Endothelial cell of umbilical vein (primary cell): ENCODE results near the gene PITPNB. TPM values are rescaled to one million over a fixed set of nuclear protein-coding genes. Genes with fewer than 3 reads are reported as not detected.

Experiments
- BruUV-seq: library from RNA; stranded (reverse); fragments of 400-500 nt; replicated peaks from 2 replicates; lab custom pipeline; 2021; lab: Mats Ljungman, UMichigan
- CTCF ChIA-PET: fragments of 300-600, 350-600 bp; sonication (Branson Sonifier 250); formaldehyde crosslinking; loops from one replicate; lab custom pipeline; 2021; ENCODE audit warnings: antibody characterized with exemption, inconsistent platforms; lab: Charles Lee
- POLR2A ChIA-PET: fragments of 300-600, 350-600 bp; sonication (Branson Sonifier 250); formaldehyde crosslinking; loops from one replicate; lab custom pipeline; 2021; ENCODE audit warnings: antibody characterized with exemption, inconsistent platforms; lab: Charles Lee
- DNase-seq: peaks from one replicate; pipeline ENCODE4 v3.0.0-alpha.2; 2011; ENCODE audit warnings: low read depth, low spot score
- FAIRE-seq: peaks from 2 replicates; lab custom pipeline; 2011; peaks lifted over from hg19 to GRCh38; lab: Jason Lieb, UNC
- H2AFZ ChIP-seq: 2 replicates; pipeline ENCODE4 v1.6.0; 2012; ENCODE audit warnings: low read depth, low read length, control low read depth, inconsistent platforms
- H3K27ac ChIP-seq: 2 replicates; pipeline ENCODE4 v1.5.1; 2011; ENCODE audit warnings: low read depth, mild to moderate bottlenecking, control low read depth, low read length, moderate library complexity; ENCODE audit not compliant: insufficient read depth
- H3K27me3 ChIP-seq, 2 experiments: 2 replicates each; pipeline versions ENCODE4 v1.6.0 to v1.6.1; 2011; ENCODE audit warnings: low read length in 2 of 2, mixed read lengths in 1 of 2; ENCODE audit not compliant: control insufficient read depth in 2 of 2, insufficient read depth in 2 of 2
- H3K36me3 ChIP-seq, 2 experiments: 2 replicates in 1 of 2; 3 replicates in 1 of 2; pipeline ENCODE4 v1.5.1; 2011; ENCODE audit warnings: low read length in 2 of 2, mild to moderate bottlenecking in 1 of 2, moderate library complexity in 1 of 2; ENCODE audit not compliant: control insufficient read depth in 2 of 2, insufficient read depth in 2 of 2; ENCODE audit errors: extremely low read depth in 1 of 2
- H3K4me1 ChIP-seq: 3 replicates; pipeline ENCODE4 v1.5.1; 2011; ENCODE audit warnings: mild to moderate bottlenecking, low read length; ENCODE audit not compliant: control insufficient read depth, insufficient read depth; ENCODE audit errors: extremely low read depth
- H3K4me2 ChIP-seq: 2 replicates; pipeline ENCODE4 v1.6.1; 2011; ENCODE audit warnings: low read length, control low read depth, mixed read lengths; ENCODE audit not compliant: insufficient read depth
- H3K4me3 ChIP-seq, 3 experiments: fragments of 200-600 bp in 1 of 3; sonication (generic), shearing (Covaris generic) in 1 of 3; replicated peaks in 1 of 3; 2 replicates each; pipeline ENCODE4 v1.5.1; 2011 to 2016; ENCODE audit warnings: control low read depth in 3 of 3, low read length in 3 of 3, mild to moderate bottlenecking in 2 of 3, inconsistent platforms in 1 of 3, low read depth in 1 of 3, moderate library complexity in 1 of 3; ENCODE audit not compliant: insufficient read depth in 1 of 3
- H3K79me2 ChIP-seq: 2 replicates; pipeline ENCODE4 v1.6.0; 2012; ENCODE audit warnings: low read length, inconsistent platforms; ENCODE audit not compliant: control insufficient read depth, insufficient read depth
- H3K9ac ChIP-seq: replicated peaks from 2 replicates; pipeline ENCODE3; 2011; ENCODE audit warnings: low read length, control low read depth; ENCODE audit not compliant: insufficient read depth; ENCODE audit errors: extremely low read depth
- H3K9me1 ChIP-seq: replicated peaks from 3 replicates; pipeline ENCODE4 v1.6.0; 2011; ENCODE audit warnings: mild to moderate bottlenecking, low read length; ENCODE audit not compliant: control insufficient read depth, insufficient read depth; ENCODE audit errors: extremely low read depth
- H3K9me3 ChIP-seq: replicated peaks from 2 replicates; pipeline ENCODE4 v1.5.1; 2012; ENCODE audit warnings: low read length, inconsistent platforms; ENCODE audit not compliant: control insufficient read depth, insufficient read depth
- H4K20me1 ChIP-seq: replicated peaks from 2 replicates; pipeline ENCODE3; 2011; ENCODE audit warnings: mild to moderate bottlenecking, low read length; ENCODE audit not compliant: control insufficient read depth, insufficient read depth; ENCODE audit errors: extremely low read depth
- CTCF ChIP-seq, 2 donors: IDR thresholded peaks; 1 replicate in 1 of 2; 2 replicates in 1 of 2; pipeline ENCODE4 v1.5.1; 2011; ENCODE audit warnings: low read length in 2 of 2, mild to moderate bottlenecking in 2 of 2, moderate library complexity in 2 of 2, control low read depth in 1 of 2, inconsistent platforms in 1 of 2, low read depth in 1 of 2; ENCODE audit not compliant: insufficient read depth in 1 of 2; ENCODE audit errors: extremely low read depth in 1 of 2
- EZH2 ChIP-seq: IDR thresholded peaks from 2 replicates; pipeline ENCODE4 v1.6.1; 2012; ENCODE audit warnings: borderline replicate concordance, low read depth, mild to moderate bottlenecking, moderate library complexity, low read length, inconsistent platforms; ENCODE audit not compliant: severe bottlenecking
- FOS ChIP-seq: IDR thresholded peaks from 2 replicates; pipeline ENCODE4 v1.6.1; 2011; ENCODE audit warnings: mild to moderate bottlenecking, low read length, moderate library complexity, borderline replicate concordance; ENCODE audit not compliant: insufficient read depth
- GATA2 ChIP-seq: IDR thresholded peaks from 2 replicates; pipeline ENCODE4 v1.7.0; 2011; ENCODE audit warnings: low read depth, mild to moderate bottlenecking, moderate library complexity, mixed read lengths, low read length; ENCODE audit not compliant: insufficient read length, insufficient read depth
- JUN ChIP-seq: IDR thresholded peaks from 2 replicates; pipeline ENCODE4 v1.6.1; 2011; ENCODE audit warnings: borderline replicate concordance, low read depth; ENCODE audit not compliant: insufficient read length, insufficient read depth
- MAX ChIP-seq: IDR thresholded peaks from 2 replicates; pipeline ENCODE4 v1.6.1; 2011; ENCODE audit not compliant: insufficient read depth, insufficient read length
- MYC ChIP-seq: IDR thresholded peaks from one replicate; pipeline ENCODE4 v1.6.1; 2011; ENCODE audit warnings: mild to moderate bottlenecking, low read depth, low read length
- POLR2A ChIP-seq: IDR thresholded peaks from 2 replicates; pipeline ENCODE4 v1.6.1; 2012; ENCODE audit warnings: low read depth, mild to moderate bottlenecking, control low read depth, low read length
- POLR2AphosphoS5 ChIP-seq: IDR thresholded peaks from 2 replicates; pipeline ENCODE4 v1.6.1; 2012; ENCODE audit warnings: low read depth, mild to moderate bottlenecking, control low read depth, low read length, moderate library complexity; ENCODE audit not compliant: insufficient read depth
- dilution Hi-C: fragments of 300-500 bp; cut with MboI; formaldehyde crosslinking; loops from one replicate; pipeline ENCODE4 v1.15.0; 2019; ENCODE audit warnings: low sequenced_read_pairs; ENCODE audit not compliant: extremely low pct_ligation_motif_present
- intact Hi-C: fragments of 100-400 bp; cut with micrococcal nuclease; formaldehyde crosslinking; loops from one replicate; pipeline ENCODE4 v1.10.0; 2022
- polyA plus RNA-seq, 4 experiments: library from polyadenylated mRNA; depleted of rRNA in 3 of 4; stranded (reverse) in 3 of 4; unstranded in 1 of 4; fragments of >200 nt; gene quantifications; 2 replicates each; pipeline versions ENCODE4 v1.2.1 to v1.2.3, GENCODE V29; 2011 to 2012; ENCODE audit warnings: missing spikeins in 1 of 4
- total RNA-seq: library from RNA; stranded (reverse); gene quantifications from 2 replicates; pipeline ENCODE4 v1.2.3, GENCODE V29; 2021

The PITPNB gene
- total and polyA plus RNA-seq, 2 donors (not counting 3 experiments of a cell fraction or from before 2014, with no cell fraction given), result 29.7 to 108 TPM

- peaks cover 6% of the 10 kb centered on the region for H3K4me1 ChIP-seq
- no peak overlapping the region for H2AFZ ChIP-seq
- H3K79me2 ChIP-seq, result peaks cover 66% of the 10 kb centered on the region
- no TSS peak for BruUV-seq
- H3K36me3 ChIP-seq, result peaks cover 8 to 15% of the 10 kb centered on the region in 2 experiments
- FAIRE-seq (no peak), DNase-seq (no peak)
- H3K27ac ChIP-seq, result no peak overlapping the region
- H3K4me2 ChIP-seq, result no peak overlapping the region
- dilution Hi-C loops, result no loop called here
- H4K20me1 ChIP-seq, result peaks cover 5% of the 10 kb centered on the region
- intact Hi-C loops, result no loop called here
- ChIA-PET CTCF (interaction anchor here (2.0 kb wide), 1 partner anchor 9 kb away, joined by 7 read pairs; no protein-coding TSS in a partner anchor), POLR2A (no interaction called here)
- H3K27me3 ChIP-seq, result no peaks in the 10 kb centered on the region
- H3K9me1 ChIP-seq, result no peaks in the 10 kb centered on the region
- TF ChIP-seq GATA2 (no peak), FOS (no peak), EZH2 (no peak), JUN (no peak), POLR2AphosphoS5 (no peak), CTCF (IDR thresholded peaks at IDR 0.05; ENCODE audit: extremely low read depth in 1 of 2, insufficient read depth in 1 of 2, low read depth in 1 of 2, low read length in 2 of 2) (no peak), POLR2A (no peak), MYC (no peak), MAX (no peak)
- H3K9ac ChIP-seq, result no peak overlapping the region
- no peak overlapping the region for H3K4me3 ChIP-seq
- no peaks in the 10 kb centered on the region for H3K9me3 ChIP-seq
Observed at GRCh38 chr22:27877501-27877900, 41.6 kb downstream of the PITPNB start.
